Smooth muscle cell (in vitro differentiated cells): ENCODE data around the gene PITPNB. TPM values are rescaled to one million over a fixed set of nuclear protein-coding genes. Genes with fewer than 3 reads are reported as not detected.
A peak's percentile ranks its signal among the peaks of the same experiment; 100 is the strongest.

ENCODE experiments used
- DNase-seq: peaks from one replicate; lab custom pipeline; 2025; ENCODE audit not compliant: unreplicated experiment; lab: John Stamatoyannopoulos, UW
- H2AFZ ChIP-seq: fragments of 200-600 bp; sonication (generic); 2 replicates; pipeline ENCODE4 v1.6.0; 2016; ENCODE audit warnings: antibody characterized with exemption, low read depth, mild to moderate bottlenecking
- H3F3A ChIP-seq: fragments of 200-600 bp; sonication (generic); 2 replicates; pipeline ENCODE4 v1.6.0; 2017; ENCODE audit warnings: antibody characterized with exemption, low read depth
- H3K27ac ChIP-seq: fragments of 200-600 bp; sonication (generic); 2 replicates; pipeline ENCODE4 v1.5.1; 2016; ENCODE audit warnings: low read depth, mild to moderate bottlenecking
- H3K27me3 ChIP-seq: fragments of 200-600 bp; sonication (generic); 2 replicates; pipeline ENCODE4 v1.6.1; 2016; ENCODE audit warnings: low read depth, mild to moderate bottlenecking
- H3K36me3 ChIP-seq: fragments of 200-600 bp; sonication (generic); 2 replicates; pipeline ENCODE4 v1.5.1; 2016; ENCODE audit warnings: low read depth
- H3K4me1 ChIP-seq: fragments of 200-600 bp; sonication (generic); 2 replicates; pipeline ENCODE4 v1.5.1; 2016; ENCODE audit warnings: low read depth
- H3K4me2 ChIP-seq: fragments of 200-600 bp; sonication (generic); 2 replicates; pipeline ENCODE4 v1.6.0; 2016; ENCODE audit warnings: mild to moderate bottlenecking
- H3K4me3 ChIP-seq: fragments of 200-600 bp; sonication (generic); 2 replicates; pipeline ENCODE4 v1.5.1; 2016; ENCODE audit warnings: mild to moderate bottlenecking
- H3K79me2 ChIP-seq: fragments of 200-600 bp; sonication (generic); 2 replicates; pipeline ENCODE4 v1.6.0; 2016; ENCODE audit warnings: low read depth, mild to moderate bottlenecking
- H3K9ac ChIP-seq: fragments of 200-600 bp; sonication (generic); 2 replicates; pipeline ENCODE4 v1.6.0; 2016; ENCODE audit warnings: low read depth
- H3K9me3 ChIP-seq: fragments of 200-600 bp; sonication (generic); replicated peaks from 2 replicates; pipeline ENCODE4 v1.5.1; 2016; ENCODE audit warnings: low read depth
- H4K20me1 ChIP-seq: fragments of 200-600 bp; sonication (generic); 2 replicates; pipeline ENCODE4 v1.6.0; 2016; ENCODE audit warnings: low read depth
- CTCF ChIP-seq: fragments of 200-600 bp; sonication (generic); IDR thresholded peaks from 2 replicates; pipeline ENCODE4 v1.5.1; 2017; ENCODE audit warnings: borderline replicate concordance, mild to moderate bottlenecking, antibody characterized with exemption; ENCODE audit not compliant: insufficient read depth, poor library complexity, severe bottlenecking
- WGBS: methylation state at CpG from one replicate; pipeline ENCODE4 v1.1.7; 2016; ENCODE audit warnings: low lambda C conversion rate; 5-methylcytosine and 5-hydroxymethylcytosine counted together
- polyA plus RNA-seq: library from polyadenylated mRNA; unstranded; fragments of >200 nt; fragmentation: Nextera tagmentation; extraction: Ambion mirVana; gene quantifications from 2 replicates; pipeline ENCODE4 v1.2.1, GENCODE V29; 2016
- total RNA-seq: library from RNA; depleted of rRNA; stranded (reverse); fragments of >200 nt; gene quantifications from 2 replicates; pipeline ENCODE4 v1.2.3, GENCODE V29; 2014

PITPNB gene
- total and polyA plus RNA-seq, 2 experiments from 2014 or later, result 37.8 to 47.0 TPM

DNA sequence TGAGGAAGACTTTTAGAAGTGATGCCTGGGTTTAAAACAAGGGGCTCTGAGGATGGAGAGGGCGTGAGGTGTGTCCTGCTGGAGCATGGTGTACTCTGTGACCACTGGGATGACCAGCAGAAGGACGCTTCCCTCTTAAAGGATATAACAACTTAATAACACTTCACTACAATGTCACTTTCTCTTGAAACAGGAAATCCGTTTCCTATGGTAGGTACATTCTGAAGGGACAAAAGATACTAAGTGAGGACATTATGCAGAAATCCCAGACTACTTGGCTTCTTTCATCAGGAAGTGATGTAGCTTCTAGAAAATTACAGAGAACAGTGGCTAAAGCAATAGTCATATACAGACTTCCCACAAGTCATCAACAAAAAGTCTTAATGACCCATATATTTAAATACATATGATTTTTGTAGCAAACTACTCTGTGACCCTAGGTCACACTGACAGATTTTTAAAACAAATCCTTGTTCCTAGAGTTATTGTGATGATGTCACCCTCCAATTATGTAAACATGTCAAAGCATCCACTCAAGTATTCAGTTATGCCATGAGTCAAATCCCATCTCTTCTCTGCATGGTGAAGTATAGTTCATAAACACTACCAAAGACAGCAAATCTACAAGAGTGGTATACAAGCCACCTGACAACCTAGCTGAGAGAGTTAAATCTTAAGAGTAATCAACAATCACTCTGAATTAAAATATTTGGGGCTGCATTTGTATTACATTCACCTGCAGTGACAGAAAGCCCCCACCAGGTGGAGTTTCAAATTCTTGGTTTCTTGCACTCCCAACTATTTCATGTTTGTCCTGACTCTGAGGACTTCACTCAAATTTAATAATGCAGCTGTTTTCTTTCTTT, 32.8 kb downstream of the PITPNB start:
- Histone ChIP-seq H3K4me2 (peak overlapping the region; percentile 5), H3K4me1 (peaks cover 19% of the 10 kb centered on the region), H3K9ac (no peak overlapping the region), H3K27me3 (no peaks in the 10 kb centered on the region), H3K4me3 (no peak overlapping the region), H4K20me1 (peaks cover 92% of the 10 kb centered on the region), H3K36me3 (no peaks in the 10 kb centered on the region), H3K9me3 (no peaks in the 10 kb centered on the region), H2AFZ (no peak overlapping the region), H3K27ac (peak overlapping the region; percentile 66), H3K79me2 (peaks cover 45% of the 10 kb centered on the region), H3F3A (peaks cover 28% of the 10 kb centered on the region)
- TF ChIP-seq CTCF, result peak; percentile 99
- WGBS, result 91% methylated on average over 3 of the region's 3 CpGs
- DNase-seq, result no peak

- Histone ChIP-seq H3K27ac (no peak overlapping the region), H3K79me2 (peaks cover 48% of the 10 kb centered on the region), H3K9ac (no peak overlapping the region), H3K4me2 (no peak overlapping the region), H3K9me3 (no peaks in the 10 kb centered on the region), H3K4me3 (no peak overlapping the region), H3K27me3 (no peaks in the 10 kb centered on the region), H3F3A (peaks cover 28% of the 10 kb centered on the region), H4K20me1 (peaks cover 91% of the 10 kb centered on the region), H2AFZ (no peak overlapping the region), H3K4me1 (peaks cover 20% of the 10 kb centered on the region), H3K36me3 (no peaks in the 10 kb centered on the region)
- no peak for TF ChIP-seq CTCF
- WGBS, result 72% methylated on average over 5 of the region's 5 CpGs
- no peak for DNase-seq
Observed at GRCh38 chr22:27883656-27884350, 35.3 kb downstream of the PITPNB start.

- TF ChIP-seq CTCF, result no peak
- no peak for DNase-seq
- Histone ChIP-seq H3K9ac (no peak overlapping the region), H3K36me3 (no peaks in the 10 kb centered on the region), H3K27ac (peak overlapping the region; percentile 59), H3K27me3 (no peaks in the 10 kb centered on the region), H3K4me3 (no peak overlapping the region), H3K79me2 (peaks cover 52% of the 10 kb centered on the region), H3K9me3 (no peaks in the 10 kb centered on the region), H4K20me1 (peaks cover 91% of the 10 kb centered on the region), H3K4me1 (peaks cover 28% of the 10 kb centered on the region), H3F3A (peaks cover 23% of the 10 kb centered on the region), H2AFZ (no peak overlapping the region), H3K4me2 (no peak overlapping the region)
- 68% methylated on average over 6 of the region's 6 CpGs for WGBS
Observed at GRCh38 chr22:27882507-27883290, 36.4 kb downstream of the PITPNB start.
